DMS53 (cell line): Measurements from ENCODE around the gene KRTAP23-1.

Experiments used
- DNase-seq: peaks from one replicate; lab custom pipeline; 2025; lab: John Stamatoyannopoulos, UW

Gene KRTAP23-1

GRCh38 chr21:30348506-30348905 is at the start of gene KRTAP23-1:
TSS of gene KRTAP23-1 (minus strand) at chr21:30348606. CDS start at chr21:30348606, 0 bp downstream.
- DNase-seq: no peak

- no peak for DNase-seq
These were observed 47.3 kb upstream of the KRTAP23-1 start, which contains the start of gene KRTAP13-1 for GRCh38 chr21:30395731-30396130. TSS of gene KRTAP13-1 (plus strand) at chr21:30396031. CDS start at chr21:30396087, 56 bp downstream.

- no peak for DNase-seq
These were observed 43.2 kb upstream of the KRTAP23-1 start for GRCh38 chr21:30391492-30392025.

- no peak for DNase-seq
These were observed 33.8 kb upstream of the KRTAP23-1 start for GRCh38 chr21:30382201-30382600.

GRCh38 chr21:30372139-30372770 is 23.8 kb upstream of the KRTAP23-1 start, which contains the start of gene KRTAP13-2:
TSS of gene KRTAP13-2 (minus strand) at chr21:30372271. CDS start at chr21:30372213, 58 bp downstream.
- DNase-seq: no peak

- no peak for DNase-seq
These were observed 7.5 kb upstream of the KRTAP23-1 start for GRCh38 chr21:30355906-30356305.

- no peak for DNase-seq
These were observed 6.1 kb upstream of the KRTAP23-1 start for GRCh38 chr21:30354308-30355005.

- no peak for DNase-seq
These were observed 3.1 kb upstream of the KRTAP23-1 start for GRCh38 chr21:30351534-30351933.

- no peak for DNase-seq
These were observed 1.2 kb upstream of the KRTAP23-1 start for GRCh38 chr21:30349572-30349971.

- DNase-seq: no peak
These were observed 3.4 kb downstream of the KRTAP23-1 start for GRCh38 chr21:30345014-30345413.

GRCh38 chr21:30340714-30341573 is 7.5 kb downstream of the KRTAP23-1 start:
- peak; percentile 63 for DNase-seq

- DNase-seq: no peak
These were observed 9.7 kb downstream of the KRTAP23-1 start for GRCh38 chr21:30338717-30339116.

- peak; percentile 52 for DNase-seq
These were observed 10.6 kb downstream of the KRTAP23-1 start for GRCh38 chr21:30337772-30338171.

- DNase-seq: peak; percentile 3
These were observed 11.1 kb downstream of the KRTAP23-1 start, which contains the start of gene KRTAP27-1 for GRCh38 chr21:30337276-30337744. TSS of gene KRTAP27-1 (minus strand) at chr21:30337694. CDS start at chr21:30337668, 26 bp downstream.

GRCh38 chr21:30336596-30336995 is 11.8 kb downstream of the KRTAP23-1 start:
- DNase-seq: no peak

- DNase-seq: no peak
These were observed 14.7 kb downstream of the KRTAP23-1 start for GRCh38 chr21:30333736-30334135.

- no peak for DNase-seq
These were observed 15.7 kb downstream of the KRTAP23-1 start for GRCh38 chr21:30332681-30333080.

- DNase-seq: no peak
These were observed 19.1 kb downstream of the KRTAP23-1 start for GRCh38 chr21:30329203-30329875.

- DNase-seq: no peak
These were observed 22.0 kb downstream of the KRTAP23-1 start for GRCh38 chr21:30326390-30326789.

GRCh38 chr21:30320215-30320614 is 28.2 kb downstream of the KRTAP23-1 start, which contains the start of gene KRTAP26-1:
TSS of gene KRTAP26-1 (minus strand) at chr21:30320315. CDS start at chr21:30320035, 280 bp downstream.
- DNase-seq: no peak

GRCh38 chr21:30315701-30316100 is 32.7 kb downstream of the KRTAP23-1 start:
- DNase-seq: no peak
